Measurements from ENCODE around the gene KXD1.
A peak's percentile ranks its signal among the peaks of the same experiment; 100 is the strongest.
"Not testable (repeated sequence)": the region's sequence is repeated elsewhere in the genome, so short reads cannot be mapped to it uniquely, and the experiment has no call there.

Gene KXD1

GRCh38 chr19:18537431-18537830 is 20.2 kb upstream of the KXD1 start:
- DNase-seq, result no peak

- DNase-seq, result no peak
These were observed 19.6 kb upstream of the KXD1 start for GRCh38 chr19:18538115-18538514.

- DNase-seq, result no peak
These were observed 18.3 kb upstream of the KXD1 start for GRCh38 chr19:18539372-18539771.

GRCh38 chr19:18540200-18540599 is 17.5 kb upstream of the KXD1 start:
- DNase-seq, result not testable (repeated sequence)

GRCh38 chr19:18541258-18541991 is 16.2 kb upstream of the KXD1 start:
- no peak for DNase-seq

GRCh38 chr19:18541992-18542940 is 15.4 kb upstream of the KXD1 start:
- peak; percentile 69 for DNase-seq

- peak; percentile 98 for DNase-seq
These were observed 14.5 kb upstream of the KXD1 start, which contains the start of gene FKBP8 for GRCh38 chr19:18542941-18543813. Gene FKBP8, minus strand, starts transcription at chr19:18543573. Its CDS starts 1,603 bp downstream, at chr19:18541970.

- peak; percentile 82 for DNase-seq
These were observed 13.7 kb upstream of the KXD1 start for GRCh38 chr19:18543814-18544475.

- DNase-seq, result no peak
These were observed 6.0 kb upstream of the KXD1 start for GRCh38 chr19:18551631-18552030.

GRCh38 chr19:18558202-18558555 is 509 bp downstream of the KXD1 start:
- DNase-seq, result no peak

- DNase-seq, result no peak
These were observed 934 bp downstream of the KXD1 start for GRCh38 chr19:18558604-18559003.

- no peak for DNase-seq
These were observed 2.0 kb downstream of the KXD1 start for GRCh38 chr19:18559685-18560084.

- no peak for DNase-seq
These were observed 4.4 kb downstream of the KXD1 start for GRCh38 chr19:18562086-18562485.

GRCh38 chr19:18566953-18567352 is 9.3 kb downstream of the KXD1 start:
- DNase-seq, result no peak

GRCh38 chr19:18568367-18568766 is 10.7 kb downstream of the KXD1 start:
- DNase-seq, result no peak

GRCh38 chr19:18571564-18572344 is 14.1 kb downstream of the KXD1 start, which contains the start of gene UBA52:
Gene UBA52, plus strand, starts transcription at chr19:18571857. Its CDS starts 1,444 bp downstream, at chr19:18573301.
- DNase-seq, result peak; percentile 99

GRCh38 chr19:18574691-18575291 is 17.1 kb downstream of the KXD1 start:
- peak; percentile 49 for DNase-seq

GRCh38 chr19:18576383-18576782 is 18.7 kb downstream of the KXD1 start:
- DNase-seq, result no peak

GRCh38 chr19:18577365-18577914 is 19.8 kb downstream of the KXD1 start:
- DNase-seq, result no peak

- DNase-seq, result no peak
These were observed 22.6 kb downstream of the KXD1 start for GRCh38 chr19:18580311-18580710.

GRCh38 chr19:18586306-18586705 is 28.6 kb downstream of the KXD1 start:
- no peak for DNase-seq

Data from activated CD8-positive, alpha-beta memory T cell treated with anti-CD3 and anti-CD28 coated beads for 24 hours (primary cell).